ENCODE data around the gene PFKFB2. TPM values are rescaled to one million over a fixed set of nuclear protein-coding genes. Genes with fewer than 3 reads are reported as not detected.

Gene PFKFB2
- 1 to 10 TPM; 2.1 to 2.5 TPM for total RNA-seq

- peak within 1 kb of the TSS; percentile 67 for H3K27ac Mint-ChIP-seq
- intact Hi-C loops (cut with micrococcal nuclease), result loop anchor here (1.0 to 5.0 kb wide), 2 partner anchors 45 to 131 kb away; partner anchors contain the start of gene FCMR
- POLR2A ChIA-PET, result interaction anchor here (0.7 to 1.7 kb wide), 2 partner anchors 269 to 446 kb away, joined by 3 to 5 read pairs; partner anchors contain the start of gene CD55
- peaks cover 7% of the 10 kb centered on the region for H3K36me3 Mint-ChIP-seq
- H3K4me1 Mint-ChIP-seq (ENCODE audit: low read depth), result peaks cover 33% of the 10 kb centered on the region
- H3K27me3 Mint-ChIP-seq, result no peaks in the 10 kb centered on the region
- CTCF ChIA-PET, result interaction anchor here (0.6 to 1.9 kb wide), 4 partner anchors 22 to 446 kb away, joined by 3 to 6 read pairs (median 6); no protein-coding TSS in a partner anchor
- peak within 1 kb of the TSS; percentile 93 for H3K4me3 Mint-ChIP-seq
- DNase-seq, result peak; percentile 95
- no peaks in the 10 kb centered on the region for H3K9me3 Mint-ChIP-seq
Measured at GRCh38 chr1:207052911-207053769, at the start of gene PFKFB2. Gene PFKFB2, plus strand, starts transcription at chr1:207053275. Its CDS starts 1,443 bp downstream, at chr1:207054718.

- POLR2A ChIA-PET, result no interaction called here
- no peak overlapping the region for H3K27ac Mint-ChIP-seq
- DNase-seq, result peak; percentile 51
- intact Hi-C loops (cut with micrococcal nuclease), result loop anchor here (2.0 kb wide), 1 partner anchor 74 kb away; no protein-coding TSS in a partner anchor
- H3K4me1 Mint-ChIP-seq (ENCODE audit: low read depth), result peaks cover 2% of the 10 kb centered on the region
- H3K9me3 Mint-ChIP-seq, result no peaks in the 10 kb centered on the region
- peaks cover 7% of the 10 kb centered on the region for H3K27me3 Mint-ChIP-seq
- H3K4me3 Mint-ChIP-seq, result no peak overlapping the region
- no peaks in the 10 kb centered on the region for H3K36me3 Mint-ChIP-seq
- CTCF ChIA-PET, result interaction anchor here (0.6 to 3.7 kb wide), 20 partner anchors 9 to 495 kb away, joined by 3 to 16 read pairs (median 4); partner anchors contain the start of genes C1orf116 and FCAMR
Measured at GRCh38 chr1:207004931-207005830, 47.9 kb upstream of the PFKFB2 start.

DNA sequence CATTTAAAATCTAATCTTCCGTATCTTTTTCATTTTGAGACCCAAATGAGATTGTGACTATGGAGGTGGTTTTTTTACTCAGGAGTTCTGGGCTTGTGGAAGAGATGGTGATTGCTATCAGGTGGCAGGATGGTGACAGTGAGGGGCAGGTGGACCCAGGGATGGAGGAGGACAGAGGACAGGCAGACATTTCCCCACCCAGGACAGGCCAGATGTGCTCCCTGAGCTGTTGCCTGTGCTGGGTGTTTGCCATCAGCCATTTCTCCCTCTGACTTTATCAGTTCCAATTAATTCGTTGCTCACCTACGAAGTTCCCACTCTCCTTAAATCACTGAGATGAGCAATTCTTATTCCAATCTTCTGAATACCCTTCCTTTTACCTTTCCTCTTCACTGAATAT, 47.0 kb upstream of the PFKFB2 start:
- ChIA-PET POLR2A (no interaction called here), CTCF (interaction anchor here (0.7 to 3.7 kb wide), 10 partner anchors 9 to 494 kb away, joined by 3 to 16 read pairs (median 5); partner anchors contain the start of gene C1orf116)
- no peak overlapping the region for H3K4me3 Mint-ChIP-seq
- H3K36me3 Mint-ChIP-seq, result no peaks in the 10 kb centered on the region
- no peak overlapping the region for H3K27ac Mint-ChIP-seq
- H3K27me3 Mint-ChIP-seq, result peaks cover 9% of the 10 kb centered on the region
- H3K9me3 Mint-ChIP-seq, result no peaks in the 10 kb centered on the region
- intact Hi-C loops (cut with micrococcal nuclease), result no loop called here
- DNase-seq, result no peak
- H3K4me1 Mint-ChIP-seq (ENCODE audit: low read depth), result peaks cover 2% of the 10 kb centered on the region

DNA sequence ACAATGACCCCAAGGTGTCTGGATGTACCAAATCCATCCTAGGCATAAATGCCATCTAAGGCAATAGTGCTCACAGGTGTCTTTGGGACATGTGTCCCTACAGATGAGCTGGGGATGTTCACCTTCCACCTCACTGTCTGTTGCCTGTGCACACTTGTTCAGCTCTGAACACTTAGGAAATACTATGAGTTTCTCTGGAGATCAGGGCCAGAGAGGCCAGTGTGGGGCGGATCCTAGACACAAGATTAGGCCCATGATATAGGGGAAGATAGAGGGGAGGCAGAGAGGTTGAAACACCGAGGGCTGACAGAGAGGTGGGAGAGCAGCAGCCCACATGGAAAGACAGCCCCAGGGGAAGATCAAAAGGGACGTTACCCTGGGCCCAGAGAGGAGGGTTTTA, 46.2 kb upstream of the PFKFB2 start:
- DNase-seq, result no peak
- no peaks in the 10 kb centered on the region for H3K36me3 Mint-ChIP-seq
- peaks cover 9% of the 10 kb centered on the region for H3K27me3 Mint-ChIP-seq
- H3K4me1 Mint-ChIP-seq (ENCODE audit: low read depth), result peaks cover 2% of the 10 kb centered on the region
- intact Hi-C loops (cut with micrococcal nuclease), result no loop called here
- POLR2A ChIA-PET, result no interaction called here
- CTCF ChIA-PET, result interaction anchor here (1.2 to 3.7 kb wide), 3 partner anchors 26 to 74 kb away, joined by 3 to 16 read pairs (median 8); partner anchors contain the start of gene C1orf116
- no peak overlapping the region for H3K4me3 Mint-ChIP-seq
- no peaks in the 10 kb centered on the region for H3K9me3 Mint-ChIP-seq
- no peak overlapping the region for H3K27ac Mint-ChIP-seq

GRCh38 chr1:207007352-207008033, 45.6 kb upstream of the PFKFB2 start:
- ChIA-PET CTCF (interaction anchor here (2.1 kb wide), 1 partner anchor 25 kb away, joined by 8 read pairs; the partner anchor contains the start of gene C1orf116), POLR2A (no interaction called here)
- H3K27ac Mint-ChIP-seq, result no peak overlapping the region
- no peak for DNase-seq
- H3K9me3 Mint-ChIP-seq, result no peaks in the 10 kb centered on the region
- no peaks in the 10 kb centered on the region for H3K36me3 Mint-ChIP-seq
- peaks cover 2% of the 10 kb centered on the region for H3K4me1 Mint-ChIP-seq (ENCODE audit: low read depth)
- no peak overlapping the region for H3K4me3 Mint-ChIP-seq
- intact Hi-C loops (cut with micrococcal nuclease), result no loop called here
- peaks cover 11% of the 10 kb centered on the region for H3K27me3 Mint-ChIP-seq

GRCh38 chr1:207009182-207009850, 43.8 kb upstream of the PFKFB2 start:
- no peak overlapping the region for H3K4me3 Mint-ChIP-seq

GRCh38 chr1:207009945-207010344, 43.1 kb upstream of the PFKFB2 start:
- H3K9me3 Mint-ChIP-seq, result no peaks in the 10 kb centered on the region
- H3K27ac Mint-ChIP-seq, result no peak overlapping the region
- ChIA-PET POLR2A (no interaction called here), CTCF (no interaction called here)
- H3K36me3 Mint-ChIP-seq, result no peaks in the 10 kb centered on the region
- no peak for DNase-seq
- peaks cover 23% of the 10 kb centered on the region for H3K27me3 Mint-ChIP-seq
- intact Hi-C loops (cut with micrococcal nuclease), result no loop called here
- H3K4me3 Mint-ChIP-seq, result no peak overlapping the region
- no peaks in the 10 kb centered on the region for H3K4me1 Mint-ChIP-seq (ENCODE audit: low read depth)

More at GRCh38 chr1:207009182-207009850, 43.8 kb upstream of the PFKFB2 start:
- ChIA-PET CTCF (no interaction called here), POLR2A (no interaction called here)
- H3K27me3 Mint-ChIP-seq, result peaks cover 21% of the 10 kb centered on the region
- intact Hi-C loops (cut with micrococcal nuclease), result no loop called here
- H3K36me3 Mint-ChIP-seq, result no peaks in the 10 kb centered on the region
- no peaks in the 10 kb centered on the region for H3K9me3 Mint-ChIP-seq
- no peak overlapping the region for H3K27ac Mint-ChIP-seq
- DNase-seq, result no peak
- H3K4me1 Mint-ChIP-seq (ENCODE audit: low read depth), result peaks cover 2% of the 10 kb centered on the region

- no peaks in the 10 kb centered on the region for H3K9me3 Mint-ChIP-seq
- intact Hi-C loops (cut with micrococcal nuclease), result no loop called here
- POLR2A ChIA-PET, result no interaction called here
- CTCF ChIA-PET, result interaction anchor here (0.8 kb wide), 1 partner anchor 37 kb away, joined by 3 read pairs; no protein-coding TSS in a partner anchor
- no peak overlapping the region for H3K27ac Mint-ChIP-seq
- no peak overlapping the region for H3K4me3 Mint-ChIP-seq
- no peaks in the 10 kb centered on the region for H3K36me3 Mint-ChIP-seq
- peaks cover 27% of the 10 kb centered on the region for H3K27me3 Mint-ChIP-seq
- no peaks in the 10 kb centered on the region for H3K4me1 Mint-ChIP-seq (ENCODE audit: low read depth)
- no peak for DNase-seq
Measured at GRCh38 chr1:207010726-207011125, 42.3 kb upstream of the PFKFB2 start.

- Mint-ChIP-seq H3K4me1 (ENCODE audit: low read depth) (no peaks in the 10 kb centered on the region), H3K36me3 (no peaks in the 10 kb centered on the region), H3K27ac (no peak overlapping the region), H3K4me3 (no peak overlapping the region), H3K27me3 (peaks cover 22% of the 10 kb centered on the region), H3K9me3 (no peaks in the 10 kb centered on the region)
- ChIA-PET CTCF (interaction anchor here (1.2 to 2.7 kb wide), 3 partner anchors 9 to 486 kb away, joined by 3 to 10 read pairs (median 4); no protein-coding TSS in a partner anchor), POLR2A (no interaction called here)
- intact Hi-C loops (cut with micrococcal nuclease), result no loop called here
- no peak for DNase-seq
Measured at GRCh38 chr1:207013321-207014085, 39.6 kb upstream of the PFKFB2 start.

DNA sequence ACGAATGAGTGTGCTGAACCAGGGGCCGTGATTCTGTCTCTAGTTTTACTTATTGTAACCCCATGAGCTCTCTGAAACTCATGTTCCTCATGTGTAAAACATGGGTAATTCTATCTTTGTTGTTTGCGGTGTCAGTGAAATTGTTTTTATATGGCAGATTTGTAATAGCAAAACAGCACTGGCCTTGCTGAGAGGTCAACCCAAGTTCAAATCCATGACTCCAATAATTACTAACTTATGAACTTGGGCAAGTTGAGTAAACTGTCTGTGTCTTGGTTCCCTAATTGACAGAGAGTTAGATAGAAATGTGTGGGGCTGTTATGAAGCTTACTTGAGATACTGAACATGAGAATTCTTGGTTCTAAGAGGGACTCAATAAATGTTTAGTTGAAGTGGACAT, 38.3 kb upstream of the PFKFB2 start:
- DNase-seq, result no peak
- CTCF ChIA-PET, result interaction anchor here (0.6 to 2.7 kb wide), 5 partner anchors 9 to 485 kb away, joined by 3 to 10 read pairs (median 4); no protein-coding TSS in a partner anchor
- peaks cover 22% of the 10 kb centered on the region for H3K27me3 Mint-ChIP-seq
- POLR2A ChIA-PET, result no interaction called here
- intact Hi-C loops (cut with micrococcal nuclease), result no loop called here
- no peak overlapping the region for H3K4me3 Mint-ChIP-seq
- no peaks in the 10 kb centered on the region for H3K4me1 Mint-ChIP-seq (ENCODE audit: low read depth)
- H3K27ac Mint-ChIP-seq, result no peak overlapping the region
- no peaks in the 10 kb centered on the region for H3K36me3 Mint-ChIP-seq
- no peaks in the 10 kb centered on the region for H3K9me3 Mint-ChIP-seq

Measured in activated CD4-positive, alpha-beta memory T cell treated with anti-CD3 and anti-CD28 coated beads for 36 hours (primary cell).